NCI-H1417 (cell line): ENCODE results near the gene OR10K1.
"Not testable (repeated sequence)": the region's sequence is repeated elsewhere in the genome, so short reads cannot be mapped to it uniquely, and the experiment has no call there.

Experiments used
- DNase-seq, 3 experiments: peaks; one replicate each; lab custom pipeline; 2025; lab: John Stamatoyannopoulos, UW

The OR10K1 gene, protein sequence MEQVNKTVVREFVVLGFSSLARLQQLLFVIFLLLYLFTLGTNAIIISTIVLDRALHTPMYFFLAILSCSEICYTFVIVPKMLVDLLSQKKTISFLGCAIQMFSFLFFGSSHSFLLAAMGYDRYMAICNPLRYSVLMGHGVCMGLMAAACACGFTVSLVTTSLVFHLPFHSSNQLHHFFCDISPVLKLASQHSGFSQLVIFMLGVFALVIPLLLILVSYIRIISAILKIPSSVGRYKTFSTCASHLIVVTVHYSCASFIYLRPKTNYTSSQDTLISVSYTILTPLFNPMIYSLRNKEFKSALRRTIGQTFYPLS

GRCh38 chr1:158461534-158461933, at the start of gene OR10K1:
Gene OR10K1, plus strand, starts transcription at chr1:158461834. Its CDS starts 3,728 bp downstream, at chr1:158465562.
- no peak for DNase-seq

DNA sequence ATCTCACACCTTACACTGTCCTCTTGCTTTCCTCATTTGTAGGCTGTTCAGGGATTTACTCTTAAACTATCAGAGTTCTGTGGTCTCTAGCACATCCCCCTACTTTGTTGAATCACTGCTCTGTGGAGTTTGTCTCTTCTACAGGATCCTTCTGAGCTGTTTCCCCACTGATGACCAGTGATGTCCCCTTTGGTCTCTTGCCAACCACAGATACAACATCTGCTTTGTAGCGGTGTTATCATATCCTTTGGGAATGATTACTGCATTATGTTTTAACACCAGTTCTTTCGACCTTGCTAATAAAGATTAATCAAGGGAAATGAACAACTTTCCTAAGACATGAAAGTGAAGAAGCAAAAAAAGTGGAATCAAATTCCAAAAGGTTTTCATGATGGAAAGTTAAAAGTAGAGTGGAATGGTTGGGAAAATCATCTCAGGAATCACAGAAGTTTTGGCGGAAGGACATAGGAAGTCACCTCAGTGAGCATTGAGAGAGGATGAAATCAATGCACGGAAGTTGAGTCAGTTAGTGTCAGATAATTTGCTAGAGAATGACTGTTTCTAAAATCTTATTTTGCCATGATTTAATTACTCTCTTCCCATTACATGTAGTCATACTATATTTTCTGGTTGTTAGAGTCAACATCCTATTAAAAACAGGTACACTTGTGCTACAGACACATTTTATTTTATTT, 46.8 kb upstream of the OR10K1 start:
- DNase-seq, result no peak

GRCh38 chr1:158417586-158417985, 44.0 kb upstream of the OR10K1 start:
- DNase-seq, result no peak

DNA sequence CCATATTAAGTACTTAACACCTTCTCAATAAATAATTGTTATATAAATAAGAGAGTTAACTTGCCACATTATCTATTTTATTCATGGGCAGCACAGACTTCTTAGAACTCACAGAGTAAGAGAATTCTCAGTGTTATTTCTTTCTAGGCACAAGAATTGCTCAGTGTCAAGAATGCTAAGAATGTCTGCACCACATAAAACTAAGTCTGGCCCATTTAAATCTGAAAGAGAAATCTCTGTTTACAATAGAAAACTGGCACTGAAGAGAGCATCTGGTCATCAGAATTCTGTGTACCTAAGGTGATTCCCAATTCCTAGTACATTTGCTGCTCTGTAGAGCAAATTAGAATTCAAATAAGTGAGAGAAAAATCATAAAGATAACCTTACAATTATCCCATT, 39.4 kb upstream of the OR10K1 start:
- DNase-seq, result no peak

DNA sequence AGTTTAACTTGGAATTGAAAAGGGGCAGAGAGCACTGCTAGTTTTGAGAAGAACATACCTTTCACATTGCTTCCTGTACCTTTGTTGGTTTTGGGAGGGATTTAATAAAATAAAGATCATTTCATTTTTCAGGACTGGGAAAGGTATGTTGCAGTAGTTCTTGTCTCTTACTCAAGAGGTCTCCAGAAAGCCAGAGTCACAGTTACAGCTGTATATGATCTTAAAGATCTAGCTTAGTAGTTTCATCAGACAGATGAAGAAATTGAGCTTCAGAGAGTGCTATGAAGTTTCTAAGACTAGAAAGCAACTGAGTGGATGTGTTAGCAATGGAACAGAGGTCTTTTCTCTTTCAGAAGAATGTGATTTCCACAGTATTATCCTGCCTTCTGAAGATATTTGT, 36.6 kb upstream of the OR10K1 start:
- DNase-seq, result no peak

- no peak for DNase-seq
These were observed 35.5 kb upstream of the OR10K1 start, which contains the start of gene OR10K2 for GRCh38 chr1:158426137-158426536. Gene OR10K2, minus strand, starts transcription at chr1:158426237. Its CDS starts 5,371 bp downstream, at chr1:158420866.

DNA sequence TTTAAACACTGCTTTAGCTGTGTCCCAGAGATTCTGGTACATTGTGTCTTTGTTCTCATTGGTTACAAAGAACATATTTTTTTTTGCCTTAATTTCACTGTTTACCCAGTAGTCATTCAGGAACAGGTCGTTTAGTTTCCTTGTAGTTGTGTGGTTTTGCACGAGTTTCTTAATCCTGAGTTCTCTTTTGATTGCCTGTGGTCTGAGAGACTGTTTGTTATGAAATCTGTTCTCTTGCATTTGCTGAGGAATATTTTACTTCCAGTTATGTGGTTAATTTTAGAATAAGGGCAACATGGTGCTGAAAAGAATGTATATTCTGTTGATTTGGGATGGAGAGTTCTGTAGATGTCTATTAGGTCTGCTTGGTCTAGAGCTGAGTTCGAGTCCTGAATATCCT, 31.5 kb upstream of the OR10K1 start:
- DNase-seq, result not testable (repeated sequence)

DNA sequence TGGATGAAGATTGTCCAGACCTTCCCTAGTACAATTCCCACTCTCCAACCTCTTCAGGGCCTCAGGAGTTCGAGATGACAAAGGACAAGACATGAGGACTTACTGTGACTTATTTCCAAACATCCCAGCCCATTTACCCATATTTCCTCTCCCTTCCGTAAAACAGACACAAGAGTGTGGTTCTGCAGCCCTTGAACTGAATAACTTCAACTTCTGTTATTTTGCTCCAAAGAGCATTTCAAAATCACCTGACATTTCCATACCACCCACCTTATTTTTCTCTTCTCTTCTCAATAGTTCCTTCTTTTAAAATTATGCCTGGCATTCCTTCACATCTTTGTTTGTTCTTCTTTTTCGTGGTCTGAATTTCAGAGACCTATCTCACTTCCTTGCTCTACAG, 26.9 kb upstream of the OR10K1 start:
- DNase-seq, result no peak

DNA sequence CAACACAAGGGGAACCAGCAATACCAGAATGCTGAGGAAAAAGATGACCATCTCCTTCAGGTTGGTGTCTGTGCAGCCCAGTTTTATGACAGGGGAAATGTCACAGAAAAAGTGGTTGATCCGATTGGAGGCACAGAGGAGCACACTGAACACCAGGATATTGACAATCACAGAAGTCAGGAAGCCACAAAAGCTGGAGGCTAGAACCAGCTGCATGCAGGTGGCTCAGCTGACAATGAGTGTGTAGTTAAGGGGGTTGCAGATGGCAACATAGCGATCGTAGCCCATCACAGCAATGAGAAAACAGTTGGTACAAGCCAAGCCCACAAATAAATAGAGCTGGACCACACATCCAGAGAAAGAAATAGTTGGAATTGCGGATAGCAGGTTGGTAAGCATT, 16.3 kb upstream of the OR10K1 start:
- DNase-seq, result no peak

- DNase-seq, result no peak
These were observed 7.1 kb upstream of the OR10K1 start for GRCh38 chr1:158454537-158454936.

DNA sequence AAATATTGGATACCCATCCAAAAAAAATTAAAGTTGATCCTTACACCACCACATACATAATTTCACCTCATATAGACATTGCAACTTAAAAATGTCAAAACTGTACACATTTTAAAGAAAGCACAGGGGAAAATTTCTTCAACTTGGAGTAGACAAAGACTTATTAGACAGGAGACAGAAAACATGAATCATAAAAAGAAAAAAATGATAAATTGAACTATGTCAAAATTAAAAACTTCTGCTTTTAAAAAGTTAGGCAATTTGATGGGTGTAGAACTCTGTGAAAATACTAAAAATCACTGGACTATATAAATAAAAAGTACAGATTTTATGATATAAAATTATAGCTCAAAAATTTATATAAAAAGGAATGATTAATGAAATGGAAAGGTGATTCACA, 4.4 kb upstream of the OR10K1 start:
- no peak for DNase-seq

DNA sequence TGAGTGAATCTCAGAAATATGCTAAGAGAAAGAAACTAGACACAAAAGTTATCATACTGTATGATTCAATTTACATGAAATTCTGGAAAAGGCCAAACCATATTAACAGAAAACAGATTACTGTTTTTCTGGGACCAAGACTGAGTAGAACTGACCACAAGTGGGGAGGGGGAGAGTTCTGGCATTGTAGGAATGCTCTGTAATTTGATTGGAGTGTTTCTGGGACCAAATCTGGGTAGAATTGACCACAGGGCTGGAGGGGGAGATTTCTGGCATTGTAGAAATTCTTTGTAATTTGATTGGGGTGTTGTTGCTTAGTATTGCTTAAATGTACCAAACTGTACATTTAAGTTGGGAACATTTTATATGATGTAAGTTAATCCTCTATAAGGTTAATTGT, 3.4 kb upstream of the OR10K1 start:
- DNase-seq, result no peak

- DNase-seq, result no peak
These were observed 10.3 kb downstream of the OR10K1 start, which contains the start of gene OR10R2 for GRCh38 chr1:158471920-158472319. Gene OR10R2, plus strand, starts transcription at chr1:158472220. Its CDS starts 106 bp downstream, at chr1:158472326.

GRCh38 chr1:158485455-158485854, 23.8 kb downstream of the OR10K1 start:
- DNase-seq, result no peak

- no peak for DNase-seq
These were observed 29.7 kb downstream of the OR10K1 start for GRCh38 chr1:158491316-158491715.

- DNase-seq, result no peak
These were observed 31.4 kb downstream of the OR10K1 start for GRCh38 chr1:158493054-158493453.

GRCh38 chr1:158494796-158495195, 33.2 kb downstream of the OR10K1 start:
- DNase-seq, result no peak

- peak in 1 of 3 experiments; percentile 2 for DNase-seq
These were observed 34.7 kb downstream of the OR10K1 start for GRCh38 chr1:158496374-158496773.

- no peak for DNase-seq
These were observed 44.8 kb downstream of the OR10K1 start for GRCh38 chr1:158506369-158506987.

DNA sequence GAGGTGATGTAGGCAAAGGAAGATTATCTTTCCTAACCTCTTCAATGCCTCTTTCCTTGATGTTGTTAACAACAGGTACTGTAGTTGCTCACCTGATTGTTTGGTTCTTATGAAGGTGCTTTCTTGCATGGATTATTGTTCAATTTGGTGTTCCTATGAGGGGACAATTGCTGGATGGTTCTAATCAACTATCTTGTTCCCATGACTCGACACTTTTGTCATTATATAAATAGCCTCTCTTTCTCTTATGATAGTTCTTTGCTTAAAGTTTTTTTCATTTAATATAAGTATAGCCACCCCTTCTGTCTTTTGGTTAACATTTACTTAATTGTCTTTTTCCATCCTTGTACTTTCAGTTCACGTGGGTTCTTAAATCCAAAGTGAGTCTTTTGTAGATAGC, 45.9 kb downstream of the OR10K1 start:
- DNase-seq, result no peak

GRCh38 chr1:158509471-158510156, 48.0 kb downstream of the OR10K1 start:
- no peak for DNase-seq

GRCh38 chr1:158516966-158517365, 55.3 kb downstream of the OR10K1 start:
- no peak for DNase-seq
